ENCODE results near the gene F5. TPM values are rescaled to one million over a fixed set of nuclear protein-coding genes. Genes with fewer than 3 reads are reported as not detected.

F5 gene
- total and polyA plus RNA-seq, 9 of the 15 experiments (the other 6 are each of a cell fraction or from before 2014, with no cell fraction given): 0.03 to 0.13 TPM; not detected in 7

DNA sequence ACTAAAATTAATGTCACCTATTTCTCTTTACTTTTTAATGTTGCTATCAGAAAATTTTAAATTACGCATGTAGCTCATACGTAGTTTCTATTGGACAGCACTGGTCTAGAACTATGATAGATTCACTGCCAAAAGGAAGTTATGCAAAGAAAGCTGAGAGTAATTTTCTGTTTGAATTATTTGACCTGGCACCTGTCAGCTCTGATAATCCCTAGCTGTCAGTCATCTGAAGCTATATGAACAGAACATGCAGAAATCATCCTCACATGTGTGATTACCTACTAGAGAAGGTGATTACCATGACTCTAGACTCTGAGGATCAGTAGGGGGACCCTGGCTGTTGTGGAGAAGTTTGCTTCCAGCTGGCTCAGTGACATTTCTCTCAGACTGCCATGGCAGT, 40.8 kb downstream of the F5 start:
- DNase-seq (ENCODE audit: extremely low read depth in 1 of 4, low spot score in 3 of 4): no peak

More for the DNA sequence above, 40.8 kb downstream of the F5 start:
- H3K27ac ChIP-seq (ENCODE audit: extremely low read depth, low read depth, low read length): no peak overlapping the region
- TF ChIP-seq, protein P1, sequence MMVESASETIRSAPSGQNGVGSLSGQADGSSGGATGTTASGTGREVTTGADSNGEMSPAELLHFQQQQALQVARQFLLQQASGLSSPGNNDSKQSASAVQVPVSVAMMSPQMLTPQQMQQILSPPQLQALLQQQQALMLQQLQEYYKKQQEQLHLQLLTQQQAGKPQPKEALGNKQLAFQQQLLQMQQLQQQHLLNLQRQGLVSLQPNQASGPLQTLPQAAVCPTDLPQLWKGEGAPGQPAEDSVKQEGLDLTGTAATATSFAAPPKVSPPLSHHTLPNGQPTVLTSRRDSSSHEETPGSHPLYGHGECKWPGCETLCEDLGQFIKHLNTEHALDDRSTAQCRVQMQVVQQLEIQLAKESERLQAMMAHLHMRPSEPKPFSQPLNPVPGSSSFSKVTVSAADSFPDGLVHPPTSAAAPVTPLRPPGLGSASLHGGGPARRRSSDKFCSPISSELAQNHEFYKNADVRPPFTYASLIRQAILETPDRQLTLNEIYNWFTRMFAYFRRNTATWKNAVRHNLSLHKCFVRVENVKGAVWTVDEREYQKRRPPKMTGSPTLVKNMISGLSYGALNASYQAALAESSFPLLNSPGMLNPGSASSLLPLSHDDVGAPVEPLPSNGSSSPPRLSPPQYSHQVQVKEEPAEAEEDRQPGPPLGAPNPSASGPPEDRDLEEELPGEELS (CRISPR knock-in tag; IDR thresholded peaks at IDR 0.05; ENCODE audit: borderline replicate concordance): no peak
- TF ChIP-seq, protein P2, sequence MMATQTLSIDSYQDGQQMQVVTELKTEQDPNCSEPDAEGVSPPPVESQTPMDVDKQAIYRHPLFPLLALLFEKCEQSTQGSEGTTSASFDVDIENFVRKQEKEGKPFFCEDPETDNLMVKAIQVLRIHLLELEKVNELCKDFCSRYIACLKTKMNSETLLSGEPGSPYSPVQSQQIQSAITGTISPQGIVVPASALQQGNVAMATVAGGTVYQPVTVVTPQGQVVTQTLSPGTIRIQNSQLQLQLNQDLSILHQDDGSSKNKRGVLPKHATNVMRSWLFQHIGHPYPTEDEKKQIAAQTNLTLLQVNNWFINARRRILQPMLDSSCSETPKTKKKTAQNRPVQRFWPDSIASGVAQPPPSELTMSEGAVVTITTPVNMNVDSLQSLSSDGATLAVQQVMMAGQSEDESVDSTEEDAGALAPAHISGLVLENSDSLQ (IDR thresholded peaks at IDR 0.05): peak; percentile 23; the same call in 1 of the 2 replicates
- H3K4me1 ChIP-seq (replicated peaks in 1 of 2; ENCODE audit: control insufficient read depth in 2 of 2, insufficient read depth in 2 of 2, low read length in 2 of 2): no peaks in the 10 kb centered on the region; a peak in 2 of 5 replicates
- H2AFZ ChIP-seq (ENCODE audit: low read depth, low read length): no peak overlapping the region
- in situ Hi-C loops (cut with MboI): no loop called here
- no peaks in the 10 kb centered on the region; the same call in 2 of the 3 replicates for H3K79me2 ChIP-seq (ENCODE audit: control insufficient read depth, insufficient read depth, low read length)
- intact Hi-C loops (cut with micrococcal nuclease): loop anchor here (5.0 to 10.0 kb wide), 4 partner anchors 58 to 1101 kb away; partner anchors contain the start of genes ATP1B1, BLZF1, NME7 and SLC19A2
- H4K20me1 ChIP-seq (replicated peaks; ENCODE audit: control insufficient read depth, insufficient read depth, low read length): no peaks in the 10 kb centered on the region
- ATAC-seq (no peak), FAIRE-seq (no peak)
- no peaks in the 10 kb centered on the region for H3K36me3 ChIP-seq (ENCODE audit: control insufficient read depth, insufficient read depth, low read length)
- ChIA-PET POLR2A (no interaction called here), CTCF (ENCODE audit: low intra/inter-chr PET ratio) (interaction anchor here (1.0 to 4.2 kb wide), 2 partner anchors 58 to 79 kb away, joined by 3 to 32 read pairs; no protein-coding TSS in a partner anchor)
- BruUV-seq (replicated peaks): no TSS peak
- 0 out of 5 replicates have a peak, but pooled peaks cover 0 to 2% of the 10 kb centered on the region in 2 experiments for H3K27me3 ChIP-seq (ENCODE audit: control insufficient read depth in 2 of 2, insufficient read depth in 2 of 2, low read length in 2 of 2)
- H3K4me3 ChIP-seq: no peak overlapping the region
- no peaks in the 10 kb centered on the region for H3K9me3 ChIP-seq (replicated peaks; ENCODE audit: control insufficient read depth, insufficient read depth, low read depth, low read length)
- WGBS (ENCODE audit: insufficient coverage, low coverage, missing lambda C conversion rate): 4% methylated on average over 2 of the region's 2 CpGs
- no peak overlapping the region for H3K4me2 ChIP-seq (ENCODE audit: insufficient read depth, low read length)
- H3K9me1 ChIP-seq (ENCODE audit: control insufficient read depth, insufficient read depth, low read length): no peaks in the 10 kb centered on the region
- H3K9ac ChIP-seq (ENCODE audit: insufficient read depth in 1 of 2, low read depth in 2 of 2, low read length in 2 of 2): no peak overlapping the region
